H1 (cell line): Measurements from ENCODE around the gene PLA2G4F. TPM values are rescaled to one million over a fixed set of nuclear protein-coding genes. Genes with fewer than 3 reads are reported as not detected.

Experiments
- CTCF ChIA-PET: fragments of 300-600 bp; sonication (Branson Sonifier 250); formaldehyde crosslinking; loops from one replicate; lab custom pipeline; 2021; ENCODE audit not compliant: partially characterized antibody; lab: Charles Lee
- POLR2A ChIA-PET: fragments of 300-600 bp; sonication (Branson Sonifier 250); formaldehyde crosslinking; loops from one replicate; lab custom pipeline; 2021; ENCODE audit warnings: inconsistent platforms; ENCODE audit not compliant: partially characterized antibody; lab: Charles Lee
- DNase-seq, 2 experiments: peaks; one replicate each; pipeline versions ENCODE4 v3.0.0 to v3.0.0-alpha.2; 2010 to 2022; ENCODE audit warnings: low spot score in 2 of 2, low read depth in 1 of 2, mixed read lengths in 1 of 2
- FAIRE-seq: peaks from 2 replicates; lab custom pipeline; 2011; peaks lifted over from hg19 to GRCh38; lab: Jason Lieb, UNC
- H2AFZ ChIP-seq: 2 replicates; pipeline ENCODE4 v1.8.1; 2012; ENCODE audit warnings: low read length, inconsistent platforms
- H2AK5ac ChIP-seq: 2 replicates; pipeline ENCODE4 v1.6.1; 2013; ENCODE audit warnings: low read depth, low read length
- H2BK120ac ChIP-seq: replicated peaks from 2 replicates; pipeline ENCODE3; 2013; ENCODE audit warnings: low read depth, low read length, inconsistent platforms
- H2BK12ac ChIP-seq: 2 replicates; pipeline ENCODE4 v1.6.1; 2013; ENCODE audit warnings: low read depth, low read length
- H2BK15ac ChIP-seq: 2 replicates; pipeline ENCODE4 v1.6.1; 2013; ENCODE audit warnings: low read length
- H2BK20ac ChIP-seq: 2 replicates; pipeline ENCODE4 v1.6.1; 2013; ENCODE audit warnings: low read length
- H2BK5ac ChIP-seq: 2 replicates; pipeline ENCODE4 v1.6.1; 2013; ENCODE audit warnings: low read depth, low read length
- H3K14ac ChIP-seq: 2 replicates; pipeline ENCODE4 v1.6.1; 2013; ENCODE audit warnings: inconsistent platforms; ENCODE audit not compliant: insufficient read length
- H3K18ac ChIP-seq: 2 replicates; pipeline ENCODE4 v1.6.1; 2013; ENCODE audit warnings: low read length; ENCODE audit errors: extremely low read depth
- H3K23ac ChIP-seq: 2 replicates; pipeline ENCODE4 v1.6.1; 2013; ENCODE audit warnings: inconsistent platforms; ENCODE audit not compliant: insufficient read length
- H3K23me2 ChIP-seq: 2 replicates; pipeline ENCODE4 v1.6.1; 2013; ENCODE audit warnings: low read depth, low read length
- H3K27ac ChIP-seq: 2 replicates; pipeline ENCODE4 v1.6.1; 2011; ENCODE audit warnings: low read depth, low read length, inconsistent platforms
- H3K27me3 ChIP-seq, 4 experiments: replicated peaks in 1 of 4; 1 replicate in 1 of 4; 2 replicates in 3 of 4; pipeline versions ENCODE4 v1.6.1 to v1.8.1; 2011 to 2013; ENCODE audit warnings: low read length in 3 of 4, mild to moderate bottlenecking in 3 of 4, inconsistent platforms in 2 of 4, mixed read lengths in 2 of 4, moderate library complexity in 1 of 4; ENCODE audit not compliant: control insufficient read depth in 3 of 4, insufficient read depth in 3 of 4; ENCODE audit errors: extremely low read depth in 1 of 4
- H3K36me3 ChIP-seq, 4 experiments: 2 replicates each; pipeline versions ENCODE4 v1.6.1 to v1.8.1; 2011 to 2013; ENCODE audit warnings: mild to moderate bottlenecking in 4 of 4, low read length in 3 of 4, moderate library complexity in 2 of 4, control low read depth in 1 of 4, inconsistent platforms in 1 of 4; ENCODE audit not compliant: insufficient read depth in 4 of 4, control insufficient read depth in 2 of 4
- H3K4ac ChIP-seq: replicated peaks from 2 replicates; pipeline ENCODE3; 2013; ENCODE audit warnings: low read length, low read depth, mixed read lengths, inconsistent platforms; ENCODE audit not compliant: insufficient read length
- H3K4me1 ChIP-seq, 4 experiments: replicated peaks in 1 of 4; 1 replicate in 1 of 4; 2 replicates in 3 of 4; pipeline versions ENCODE4 v1.6.1 to v1.8.1; 2011 to 2013; ENCODE audit warnings: low read length in 3 of 4, inconsistent platforms in 2 of 4, mixed read lengths in 1 of 4; ENCODE audit not compliant: insufficient read depth in 4 of 4, control insufficient read depth in 3 of 4
- H3K4me2 ChIP-seq, 2 experiments: 2 replicates each; pipeline versions ENCODE4 v1.6.1 to v1.8.1; 2011 to 2013; ENCODE audit warnings: low read depth in 2 of 2, low read length in 2 of 2, control low read depth in 1 of 2, inconsistent platforms in 1 of 2, mild to moderate bottlenecking in 1 of 2; ENCODE audit not compliant: insufficient read depth in 1 of 2
- H3K4me3 ChIP-seq, 4 experiments: fragments of 200-600, 300-600 bp in 1 of 4; sonication (generic), shearing (Covaris generic), sonication (Bioruptor Twin) in 1 of 4; 2 replicates each; pipeline versions ENCODE4 v1.5.1 to v1.8.1; 2011 to 2016; ENCODE audit warnings: low read length in 4 of 4, low read depth in 3 of 4, control low read depth in 2 of 4, inconsistent platforms in 2 of 4, mild to moderate bottlenecking in 2 of 4, mixed read lengths in 1 of 4, moderate library complexity in 1 of 4; ENCODE audit not compliant: insufficient read depth in 2 of 4; ENCODE audit errors: extremely low read depth in 1 of 4
- H3K56ac ChIP-seq: replicated peaks from 2 replicates; pipeline ENCODE3; 2013; ENCODE audit warnings: low read depth, mild to moderate bottlenecking, mixed read lengths, low read length, inconsistent platforms; ENCODE audit not compliant: insufficient read length
- H3K79me1 ChIP-seq: 2 replicates; pipeline ENCODE4 v1.6.1; 2013; ENCODE audit warnings: low read depth, low read length, control low read depth
- H3K79me2 ChIP-seq, 2 experiments: 2 replicates each; pipeline versions ENCODE4 v1.6.1 to v1.8.1; 2012 to 2013; ENCODE audit warnings: low read length in 2 of 2, mild to moderate bottlenecking in 2 of 2, inconsistent platforms in 1 of 2; ENCODE audit not compliant: insufficient read depth in 2 of 2, control insufficient read depth in 1 of 2
- H3K9ac ChIP-seq, 4 experiments: replicated peaks in 1 of 4; 1 replicate in 1 of 4; 2 replicates in 3 of 4; pipeline versions ENCODE4 v1.6.1 to v1.8.1; 2011 to 2013; ENCODE audit warnings: low read depth in 3 of 4, low read length in 3 of 4, control low read depth in 2 of 4, mild to moderate bottlenecking in 2 of 4, moderate library complexity in 2 of 4, inconsistent platforms in 1 of 4; ENCODE audit errors: extremely low read depth in 1 of 4
- H3K9me3 ChIP-seq, 2 experiments: 2 replicates each; pipeline versions ENCODE4 v1.6.1 to v1.8.1; 2012 to 2013; ENCODE audit warnings: mild to moderate bottlenecking in 2 of 2, moderate library complexity in 2 of 2, control low read depth in 1 of 2, inconsistent platforms in 1 of 2, low read depth in 1 of 2, low read length in 1 of 2, mixed read lengths in 1 of 2; ENCODE audit not compliant: insufficient read depth in 2 of 2
- H4K20me1 ChIP-seq, 2 experiments: replicated peaks in 1 of 2; 2 replicates each; pipeline versions ENCODE3 to v1.8.1; 2011 to 2013; ENCODE audit warnings: inconsistent platforms in 2 of 2, low read length in 2 of 2, mild to moderate bottlenecking in 1 of 2; ENCODE audit not compliant: insufficient read depth in 2 of 2, control insufficient read depth in 1 of 2
- H4K5ac ChIP-seq: 2 replicates; pipeline ENCODE4 v1.6.1; 2013; ENCODE audit warnings: low read length, low read depth, mixed read lengths, inconsistent platforms; ENCODE audit not compliant: insufficient read length
- H4K8ac ChIP-seq: 2 replicates; pipeline ENCODE4 v1.8.0; 2013; ENCODE audit warnings: mild to moderate bottlenecking, moderate library complexity, low read length, inconsistent platforms; ENCODE audit not compliant: insufficient read depth; ENCODE audit errors: extremely low read depth
- H4K91ac ChIP-seq: replicated peaks from 2 replicates; pipeline ENCODE3; 2013; ENCODE audit warnings: low read length, mixed read lengths, inconsistent platforms; ENCODE audit not compliant: insufficient read length
- BACH1 ChIP-seq: IDR thresholded peaks from 2 replicates; pipeline ENCODE4 v1.6.1; 2012; ENCODE audit warnings: low read length, improper control_type of control experiment
- BCL11A ChIP-seq, 2 experiments: IDR thresholded peaks; one replicate each; pipeline ENCODE4 v1.6.1; 2011; ENCODE audit warnings: low read depth in 2 of 2, low read length in 2 of 2, mild to moderate bottlenecking in 2 of 2
- CHD2 ChIP-seq: IDR thresholded peaks from 2 replicates; pipeline ENCODE4 v1.6.1; 2012; ENCODE audit warnings: low read length, improper control_type of control experiment
- JUND ChIP-seq: IDR thresholded peaks from 2 replicates; pipeline ENCODE4 v1.6.1; 2011; ENCODE audit warnings: mild to moderate bottlenecking, improper control_type of control experiment, low read length
- POLR2AphosphoS5 ChIP-seq: IDR thresholded peaks from 2 replicates; pipeline ENCODE4 v1.6.1; 2011; ENCODE audit warnings: low read depth, low read length
- RFX5 ChIP-seq: IDR thresholded peaks from 2 replicates; pipeline ENCODE4 v1.6.1; 2011; ENCODE audit warnings: low read depth, low read length, improper control_type of control experiment, borderline replicate concordance
- SUZ12 ChIP-seq: fragments of 200-600 bp; sonication (generic); IDR thresholded peaks from 2 replicates; pipeline ENCODE4 v1.6.1; 2012; ENCODE audit warnings: mild to moderate bottlenecking, inconsistent platforms, low read length, moderate library complexity, mixed read lengths
- TAF7 ChIP-seq: optimal IDR thresholded peaks from 2 replicates; pipeline ENCODE3; 2011; ENCODE audit warnings: low read depth, mild to moderate bottlenecking, inconsistent platforms, low read length, moderate library complexity, borderline replicate concordance
- TBP ChIP-seq: IDR thresholded peaks from 2 replicates; pipeline ENCODE4 v1.6.1; 2011; ENCODE audit warnings: low read depth, low read length, improper control_type of control experiment
- TEAD4 ChIP-seq: IDR thresholded peaks from 2 replicates; pipeline ENCODE4 v1.6.1; 2012; ENCODE audit warnings: low read depth, low read length, inconsistent platforms, mixed read lengths
- WGBS, 2 experiments: shearing (Covaris generic) in 1 of 2; methylation state at CpG; one replicate each; pipeline versions ENCODE4 v1.1.6 to v1.1.7; 2013 to 2015; ENCODE audit warnings: low lambda C conversion rate in 2 of 2, mixed read lengths in 2 of 2, inconsistent platforms in 1 of 2, low coverage in 1 of 2, missing lambda C conversion rate in 1 of 2; ENCODE audit not compliant: insufficient replicate concordance in 2 of 2, insufficient coverage in 1 of 2, insufficient read length in 1 of 2; ENCODE audit errors: extremely low coverage in 1 of 2, missing lambda C conversion rate in 1 of 2; 5-methylcytosine and 5-hydroxymethylcytosine counted together
- polyA plus RNA-seq, 7 experiments: library from polyadenylated mRNA; depleted of rRNA in 3 of 7; stranded (reverse) in 5 of 7; unstranded in 2 of 7; fragments of >200 nt in 5 of 7; fragments of 200-250 nt in 2 of 7; gene quantifications; 1 replicate in 5 of 7; 2 replicates in 1 of 7; 4 replicates in 1 of 7; pipeline versions ENCODE4 v1.2.1 to v1.2.3, GENCODE V29; 2011 to 2013; ENCODE audit warnings: missing spikeins in 2 of 7, mixed read lengths in 2 of 7
- total RNA-seq: library from RNA; stranded (reverse); fragmentation: NEBNext Ultra II Directional; extraction: Animal tissue kit (Norgen Biotek cat#: 25700); gene quantifications from 2 replicates; pipeline ENCODE4 v1.2.1, GENCODE V29; 2021
- TF ChIP-seq, protein P1 (sequence below), 3 experiments: IDR thresholded peaks; 1 replicate in 2 of 3; 2 replicates in 1 of 3; pipeline versions ENCODE4 v1.5.1 to v1.6.1; 2011; ENCODE audit warnings: low read length in 3 of 3, mild to moderate bottlenecking in 3 of 3, inconsistent platforms in 2 of 3, low read depth in 1 of 3, moderate library complexity in 1 of 3; ENCODE audit not compliant: insufficient read depth in 1 of 3; ENCODE audit errors: control extremely low read depth in 1 of 3

The PLA2G4F gene
- total and polyA plus RNA-seq, 2 of the 8 experiments (the other 6 are each of a cell fraction or from before 2014, with no cell fraction given), result not detected

- no peak overlapping the region for H4K91ac ChIP-seq
- H3K4me1 ChIP-seq, result peaks cover 0 to 7% (median 4%) of the 10 kb centered on the region in 4 experiments; a peak in 3 of 7 replicates
- no peaks in the 10 kb centered on the region for H3K27me3 ChIP-seq
- H2BK20ac ChIP-seq, result no peak overlapping the region
- ChIA-PET POLR2A (no interaction called here), CTCF (interaction anchor here (0.7 to 22.6 kb wide), 10 partner anchors 10 to 147 kb away, joined by 3 to 416 read pairs (median 10); partner anchors contain the start of gene PLA2G4D)
- no peak overlapping the region for H2BK5ac ChIP-seq
- no peak overlapping the region for H2BK120ac ChIP-seq
- no peak overlapping the region for H3K56ac ChIP-seq
- no peaks in the 10 kb centered on the region for H3K36me3 ChIP-seq
- H3K27ac ChIP-seq, result no peak overlapping the region
- H2AK5ac ChIP-seq, result no peak overlapping the region
- H2BK15ac ChIP-seq, result no peak overlapping the region
- no peak overlapping the region for H2BK12ac ChIP-seq
- no peaks in the 10 kb centered on the region for H3K79me1 ChIP-seq
- H3K23me2 ChIP-seq, result no peaks in the 10 kb centered on the region
- TF ChIP-seq JUND (no peak), BCL11A (IDR thresholded peaks at IDR 0.05; ENCODE audit: low read depth in 2 of 2, low read length in 2 of 2) (no peak), POLR2AphosphoS5 (no peak), TEAD4 (no peak), CHD2 (no peak), TBP (no peak), TAF7 (no peak), SUZ12 (no peak), BACH1 (no peak), RFX5 (no peak)
- TF ChIP-seq, protein P1, sequence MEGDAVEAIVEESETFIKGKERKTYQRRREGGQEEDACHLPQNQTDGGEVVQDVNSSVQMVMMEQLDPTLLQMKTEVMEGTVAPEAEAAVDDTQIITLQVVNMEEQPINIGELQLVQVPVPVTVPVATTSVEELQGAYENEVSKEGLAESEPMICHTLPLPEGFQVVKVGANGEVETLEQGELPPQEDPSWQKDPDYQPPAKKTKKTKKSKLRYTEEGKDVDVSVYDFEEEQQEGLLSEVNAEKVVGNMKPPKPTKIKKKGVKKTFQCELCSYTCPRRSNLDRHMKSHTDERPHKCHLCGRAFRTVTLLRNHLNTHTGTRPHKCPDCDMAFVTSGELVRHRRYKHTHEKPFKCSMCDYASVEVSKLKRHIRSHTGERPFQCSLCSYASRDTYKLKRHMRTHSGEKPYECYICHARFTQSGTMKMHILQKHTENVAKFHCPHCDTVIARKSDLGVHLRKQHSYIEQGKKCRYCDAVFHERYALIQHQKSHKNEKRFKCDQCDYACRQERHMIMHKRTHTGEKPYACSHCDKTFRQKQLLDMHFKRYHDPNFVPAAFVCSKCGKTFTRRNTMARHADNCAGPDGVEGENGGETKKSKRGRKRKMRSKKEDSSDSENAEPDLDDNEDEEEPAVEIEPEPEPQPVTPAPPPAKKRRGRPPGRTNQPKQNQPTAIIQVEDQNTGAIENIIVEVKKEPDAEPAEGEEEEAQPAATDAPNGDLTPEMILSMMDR (IDR thresholded peaks at IDR 0.05; ENCODE audit: control extremely low read depth in 1 of 3, insufficient read depth in 1 of 3, low read depth in 1 of 3, low read length in 3 of 3), result no peak
- no peak overlapping the region for H2AFZ ChIP-seq
- no peaks in the 10 kb centered on the region for H4K20me1 ChIP-seq
- no peak overlapping the region for H4K8ac ChIP-seq
- peaks cover 4 to 8% of the 10 kb centered on the region in 2 experiments; a peak in 1 of 4 replicates for H3K9me3 ChIP-seq
- no peaks in the 10 kb centered on the region for H3K79me2 ChIP-seq
- no peak overlapping the region for H3K4ac ChIP-seq
- WGBS, 2 experiments, result 92% methylated on average over 11 of the region's 11 CpGs; no CpG with 5 or more reads in 1 of the 2 experiments
- H3K23ac ChIP-seq, result no peak overlapping the region
- DNase-seq (no peak), FAIRE-seq (no peak)
- no peak overlapping the region for H3K14ac ChIP-seq
- H3K9ac ChIP-seq, result no peak overlapping the region
- no peak overlapping the region for H3K18ac ChIP-seq
- no peak overlapping the region for H3K4me3 ChIP-seq
- no peak overlapping the region for H4K5ac ChIP-seq
- no peak overlapping the region for H3K4me2 ChIP-seq
Measured at GRCh38 chr15:42136513-42136912, 19.9 kb downstream of the PLA2G4F start.
